Muscle layer of colon (tissue), 2 donors: ENCODE data around the gene POGLUT3.

Source experiments
- H3K27ac ChIP-seq: one replicate; pipeline ENCODE4 v1.7.0; 2013; ENCODE audit warnings: low read depth, mild to moderate bottlenecking, low read length, moderate library complexity
- H3K27me3 ChIP-seq, 2 donors: one replicate each; pipeline ENCODE4 v1.7.0; 2013; ENCODE audit warnings: low read length in 2 of 2, mild to moderate bottlenecking in 2 of 2; ENCODE audit not compliant: insufficient read depth in 2 of 2, control insufficient read depth in 1 of 2
- H3K36me3 ChIP-seq: one replicate; pipeline ENCODE4 v1.7.0; 2013; ENCODE audit warnings: mild to moderate bottlenecking, low read length; ENCODE audit not compliant: insufficient read depth
- H3K4me1 ChIP-seq: one replicate; pipeline ENCODE4 v1.7.0; 2013; ENCODE audit warnings: mild to moderate bottlenecking, low read length; ENCODE audit not compliant: insufficient read depth
- H3K4me3 ChIP-seq, 2 donors: one replicate each; pipeline ENCODE4 v1.7.0; 2013; ENCODE audit warnings: low read length in 2 of 2, low read depth in 1 of 2, mild to moderate bottlenecking in 1 of 2, moderate library complexity in 1 of 2
- H3K9ac ChIP-seq: one replicate; pipeline ENCODE4 v1.7.0; 2013; ENCODE audit warnings: low read length
- H3K9me3 ChIP-seq: one replicate; pipeline ENCODE4 v1.7.0; 2013; ENCODE audit warnings: mild to moderate bottlenecking, low read length
- donor health status: abdominal sarcoma.
- donor health status: Adenocarcinoma of cecum.

Gene POGLUT3

DNA sequence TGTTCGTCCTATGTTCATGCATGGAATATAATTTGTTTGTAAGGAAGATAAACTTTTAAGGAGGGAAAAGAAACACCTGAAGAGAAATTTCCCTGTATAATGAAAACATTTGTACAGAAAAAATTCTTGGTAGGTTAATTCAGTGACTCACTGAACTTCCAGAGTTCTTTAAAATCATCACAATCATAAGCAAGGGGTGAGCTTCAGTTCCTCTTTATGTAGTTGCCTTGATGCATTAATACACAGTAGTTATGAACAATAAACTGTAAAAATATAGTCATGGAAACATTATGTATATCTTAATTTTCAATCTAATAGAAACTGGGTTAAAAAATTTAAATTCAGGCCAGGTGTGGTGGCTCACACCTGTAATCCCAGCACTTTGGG, 29.7 kb downstream of the POGLUT3 start:
- peaks cover 3% of the 10 kb centered on the region for H3K36me3 ChIP-seq
- H3K4me3 ChIP-seq = no peak overlapping the region
- no peak overlapping the region for H3K9ac ChIP-seq
- no peaks in the 10 kb centered on the region for H3K27me3 ChIP-seq
- H3K4me1 ChIP-seq = no peaks in the 10 kb centered on the region
- H3K9me3 ChIP-seq = no peaks in the 10 kb centered on the region
- no peak overlapping the region for H3K27ac ChIP-seq

DNA sequence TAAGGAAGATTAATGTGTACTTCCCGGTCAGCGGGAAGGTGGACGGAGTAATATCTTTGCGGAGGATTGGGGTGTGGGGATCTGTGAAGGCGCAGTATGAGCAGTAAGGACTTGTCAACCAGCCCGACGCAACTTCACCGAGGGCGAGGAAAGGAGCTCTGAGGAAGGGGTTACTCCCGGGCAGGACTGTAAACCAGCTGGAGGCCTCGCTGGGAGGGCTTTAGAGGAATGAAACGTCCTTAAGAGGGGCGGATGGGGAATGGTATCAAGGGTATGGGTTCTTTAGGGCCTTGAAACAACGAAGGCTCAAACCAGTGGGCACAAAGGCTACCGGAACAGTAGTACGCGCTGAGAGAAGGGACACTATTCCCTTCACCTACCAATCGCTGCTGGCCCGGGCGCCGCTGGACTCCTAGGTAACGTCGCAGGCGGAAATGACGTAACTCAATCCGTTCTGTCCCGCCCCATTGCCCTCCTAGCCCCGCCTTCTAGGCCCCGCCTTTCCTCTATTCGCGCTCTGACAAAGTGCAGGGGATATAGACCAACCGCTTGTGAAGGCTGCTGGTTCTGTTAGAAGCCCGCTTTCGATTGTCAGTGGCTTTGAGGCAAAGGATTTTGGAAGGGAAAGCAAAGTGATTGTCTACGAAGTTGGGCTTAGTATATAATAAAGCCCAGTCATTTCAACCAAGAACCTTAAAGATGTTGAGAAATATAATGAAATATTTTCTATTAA, 30.9 kb downstream of the POGLUT3 start, which contains the start of gene C11orf65:
Gene C11orf65, minus strand, starts transcription at position 439 of the 733 bp plus-strand sequence. CDS start 5,970 bp downstream, outside the sequence.
- H3K27ac ChIP-seq = peak within 1 kb of the TSS; percentile 99
- no peaks in the 10 kb centered on the region for H3K36me3 ChIP-seq
- H3K4me3 ChIP-seq = peak within 1 kb of the TSS; percentile 87 to 88
- no peaks in the 10 kb centered on the region for H3K4me1 ChIP-seq
- peak within 1 kb of the TSS; percentile 100 for H3K9ac ChIP-seq
- no peaks in the 10 kb centered on the region for H3K9me3 ChIP-seq
- no peaks in the 10 kb centered on the region for H3K27me3 ChIP-seq

DNA sequence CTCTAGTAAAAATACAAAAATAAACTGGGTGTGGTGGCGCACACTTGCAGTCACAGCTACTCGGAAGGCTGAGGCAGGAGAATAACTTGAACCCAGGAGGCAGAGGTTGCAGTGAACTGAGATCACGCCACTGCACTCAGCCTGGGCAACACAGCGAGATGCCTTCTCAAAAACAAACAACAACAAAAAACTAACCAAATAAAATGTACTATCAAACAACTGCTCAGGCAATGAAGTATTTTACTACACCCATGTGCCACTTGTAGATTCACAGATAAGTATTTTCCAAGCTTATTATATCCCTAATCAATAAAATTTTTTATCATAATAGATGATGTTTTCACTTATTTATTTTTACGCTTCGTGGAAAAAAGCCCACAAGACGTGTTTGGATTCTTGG, 31.8 kb downstream of the POGLUT3 start:
- Histone ChIP-seq H3K27me3 (no peaks in the 10 kb centered on the region), H3K36me3 (no peaks in the 10 kb centered on the region), H3K27ac (peak overlapping the region; percentile 99), H3K4me1 (no peaks in the 10 kb centered on the region), H3K4me3 (peak overlapping the region; percentile 33 to 87), H3K9ac (peak overlapping the region; percentile 100), H3K9me3 (no peaks in the 10 kb centered on the region)

DNA sequence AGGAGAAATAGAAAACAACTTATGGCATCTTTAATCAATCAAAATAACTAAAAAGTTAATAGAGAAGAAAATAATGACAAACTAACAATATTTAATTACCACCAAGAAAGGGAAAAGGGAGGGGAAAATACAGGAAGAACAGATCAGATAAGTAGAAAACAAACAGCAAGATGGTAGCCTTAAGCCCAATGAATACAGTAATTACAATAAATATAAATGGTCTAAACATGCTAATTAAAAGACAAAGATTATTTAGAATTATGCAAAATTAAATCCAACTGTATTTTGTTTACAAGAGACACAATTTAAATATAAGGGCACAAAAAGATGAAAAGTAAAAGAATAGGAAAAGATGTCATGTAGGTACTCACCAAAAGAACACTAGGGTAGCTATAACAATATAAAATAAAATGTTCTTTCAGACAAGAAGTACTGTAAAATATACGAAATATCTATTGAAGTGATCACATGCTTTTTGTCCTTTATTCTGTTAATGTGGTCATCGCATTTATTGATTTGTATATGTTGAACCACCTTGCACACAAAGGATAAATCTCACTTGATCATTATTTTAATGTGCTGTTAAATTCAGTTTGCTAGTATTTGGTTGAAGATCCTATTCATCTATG, 44.9 kb downstream of the POGLUT3 start:
- H3K9ac ChIP-seq = no peak overlapping the region
- no peaks in the 10 kb centered on the region for H3K27me3 ChIP-seq
- no peaks in the 10 kb centered on the region for H3K36me3 ChIP-seq
- no peaks in the 10 kb centered on the region for H3K4me1 ChIP-seq
- no peak overlapping the region for H3K27ac ChIP-seq
- no peak overlapping the region for H3K4me3 ChIP-seq
- H3K9me3 ChIP-seq = no peaks in the 10 kb centered on the region
